ENCODE measurements around the gene CR1. TPM values are rescaled to one million over a fixed set of nuclear protein-coding genes. Genes with fewer than 3 reads are reported as not detected.

The CR1 gene
- total and polyA plus RNA-seq, 2 of the 8 experiments (the other 6 are each of a cell fraction or from before 2014, with no cell fraction given) = 0.15 to 0.22 TPM

- Histone ChIP-seq H3K14ac (ENCODE audit: insufficient read length) (no peak overlapping the region), H3K27ac (ENCODE audit: low read depth, low read length) (no peak overlapping the region), H3K4ac (replicated peaks; ENCODE audit: insufficient read length, low read depth, low read length) (no peak overlapping the region), H4K5ac (ENCODE audit: insufficient read length, low read depth, low read length) (no peak overlapping the region), H3K9ac (replicated peaks in 1 of 4; ENCODE audit: extremely low read depth in 1 of 4, low read depth in 3 of 4, low read length in 3 of 4) (no peak overlapping the region), H3K36me3 (ENCODE audit: control insufficient read depth in 2 of 4, insufficient read depth in 4 of 4, low read length in 3 of 4) (no peaks in the 10 kb centered on the region), H3K79me1 (ENCODE audit: low read depth, low read length) (no peaks in the 10 kb centered on the region), H3K4me1 (replicated peaks in 1 of 4; ENCODE audit: control insufficient read depth in 3 of 4, insufficient read depth in 4 of 4, low read length in 3 of 4) (no peaks in the 10 kb centered on the region), H4K8ac (ENCODE audit: extremely low read depth, insufficient read depth, low read length) (no peak overlapping the region), H2BK15ac (ENCODE audit: low read length) (no peak overlapping the region), H4K91ac (replicated peaks; ENCODE audit: insufficient read length, low read length) (no peak overlapping the region), H2BK12ac (ENCODE audit: low read depth, low read length) (no peak overlapping the region), H3K27me3 (replicated peaks in 1 of 4; ENCODE audit: control insufficient read depth in 3 of 4, extremely low read depth in 1 of 4, insufficient read depth in 3 of 4, low read length in 3 of 4) (no peaks in the 10 kb centered on the region), H2BK20ac (ENCODE audit: low read length) (no peak overlapping the region), H4K20me1 (replicated peaks in 1 of 2; ENCODE audit: control insufficient read depth in 1 of 2, insufficient read depth in 2 of 2, low read length in 2 of 2) (no peaks in the 10 kb centered on the region), H3K56ac (replicated peaks; ENCODE audit: insufficient read length, low read depth, low read length) (no peak overlapping the region), H2BK120ac (replicated peaks; ENCODE audit: low read depth, low read length) (no peak overlapping the region), H3K79me2 (ENCODE audit: control insufficient read depth in 1 of 2, insufficient read depth in 2 of 2, low read length in 2 of 2) (no peaks in the 10 kb centered on the region), H3K23ac (ENCODE audit: insufficient read length) (no peak overlapping the region), H3K9me3 (ENCODE audit: insufficient read depth in 2 of 2, low read depth in 1 of 2, low read length in 1 of 2) (no peaks in the 10 kb centered on the region), H2BK5ac (ENCODE audit: low read depth, low read length) (no peak overlapping the region), H3K18ac (ENCODE audit: extremely low read depth, low read length) (no peak overlapping the region), H3K23me2 (ENCODE audit: low read depth, low read length) (no peaks in the 10 kb centered on the region), H3K4me3 (ENCODE audit: extremely low read depth in 1 of 4, insufficient read depth in 2 of 4, low read depth in 3 of 4, low read length in 4 of 4) (no peak overlapping the region), H3K4me2 (ENCODE audit: insufficient read depth in 1 of 2, low read depth in 2 of 2, low read length in 2 of 2) (no peak overlapping the region), H2AFZ (ENCODE audit: low read length) (no peak overlapping the region), H2AK5ac (ENCODE audit: low read depth, low read length) (no peak overlapping the region)
- FAIRE-seq (no peak), DNase-seq (ENCODE audit: low read depth in 1 of 2, low spot score in 2 of 2) (no peak)
- 89% methylated on average over 3 of the region's 3 CpGs; no CpG with 5 or more reads in 1 of the 2 experiments for WGBS, 2 experiments (ENCODE audit: extremely low coverage in 1 of 2, insufficient coverage in 1 of 2, insufficient read length in 1 of 2, insufficient replicate concordance in 2 of 2, low coverage in 1 of 2, low lambda C conversion rate in 2 of 2, missing lambda C conversion rate in 1 of 2)
- CTCF ChIA-PET (ENCODE audit: partially characterized antibody) = interaction anchor here (0.9 to 1.0 kb wide), 2 partner anchors 49 to 778 kb away, joined by 3 read pairs; no protein-coding TSS in a partner anchor
- POLR2A ChIA-PET (ENCODE audit: partially characterized antibody) = no interaction called here
- no peak for TF ChIP-seq ZNF274 (IDR thresholded peaks at IDR 0.05; ENCODE audit: borderline replicate concordance, extremely low read depth, low read length)
- TF ChIP-seq CHD1 (IDR thresholded peaks at IDR 0.05; ENCODE audit: low read depth, low read length) = no peak
- no peak for TF ChIP-seq YY1 (IDR thresholded peaks at IDR 0.05; ENCODE audit: low read depth, low read length)
- TF ChIP-seq CREB1 (IDR thresholded peaks at IDR 0.05) = no peak
- TF ChIP-seq CTBP2 (IDR thresholded peaks at IDR 0.05; ENCODE audit: borderline replicate concordance, insufficient read depth, insufficient read length, low read length) = no peak
- no peak for TF ChIP-seq JUN (IDR thresholded peaks at IDR 0.05; ENCODE audit: low read depth, low read length)
These were observed 8.0 kb downstream of the CR1 start for GRCh38 chr1:207503950-207504349.
